Subcutaneous abdominal adipose tissue (tissue), 5 donors: Measurements from ENCODE around the gene NBEAL2.
A peak's percentile ranks its signal among the peaks of the same experiment; 100 is the strongest.
"Not testable (repeated sequence)": the region's sequence is repeated elsewhere in the genome, so short reads cannot be mapped to it uniquely, and the experiment has no call there.

ENCODE experiments used
- H3K27ac ChIP-seq: one replicate; pipeline ENCODE4 v1.7.0; 2013; ENCODE audit warnings: low read depth, mild to moderate bottlenecking, inconsistent platforms, low read length, moderate library complexity
- H3K27me3 ChIP-seq, 5 donors: one replicate each; pipeline ENCODE4 v1.7.0; 2013; ENCODE audit warnings: low read length in 5 of 5, inconsistent platforms in 1 of 5; ENCODE audit not compliant: control insufficient read depth in 5 of 5, insufficient read depth in 4 of 5
- H3K36me3 ChIP-seq, 5 donors: one replicate each; pipeline ENCODE4 v1.7.0; 2013; ENCODE audit warnings: low read length in 5 of 5; ENCODE audit not compliant: control insufficient read depth in 5 of 5, insufficient read depth in 5 of 5
- H3K4me1 ChIP-seq, 5 donors: one replicate each; pipeline ENCODE4 v1.7.0; 2013; ENCODE audit warnings: low read length in 5 of 5, mild to moderate bottlenecking in 3 of 5, moderate library complexity in 1 of 5; ENCODE audit not compliant: control insufficient read depth in 5 of 5, insufficient read depth in 5 of 5
- H3K4me3 ChIP-seq, 5 donors: one replicate each; pipeline ENCODE4 v1.7.0; 2013; ENCODE audit warnings: low read length in 5 of 5, low read depth in 1 of 5
- H3K9ac ChIP-seq, 5 donors: one replicate each; pipeline ENCODE4 v1.7.0; 2013; ENCODE audit warnings: low read length in 5 of 5, mild to moderate bottlenecking in 4 of 5, moderate library complexity in 3 of 5
- H3K9me3 ChIP-seq, 5 donors: one replicate each; pipeline ENCODE4 v1.7.0; 2013; ENCODE audit warnings: low read length in 5 of 5; ENCODE audit not compliant: control insufficient read depth in 5 of 5
- donor health status: healthy.
- donor health status: healthy.
- donor health status: healthy.
- donor health status: healthy.
- donor health status: healthy.

Gene NBEAL2

DNA sequence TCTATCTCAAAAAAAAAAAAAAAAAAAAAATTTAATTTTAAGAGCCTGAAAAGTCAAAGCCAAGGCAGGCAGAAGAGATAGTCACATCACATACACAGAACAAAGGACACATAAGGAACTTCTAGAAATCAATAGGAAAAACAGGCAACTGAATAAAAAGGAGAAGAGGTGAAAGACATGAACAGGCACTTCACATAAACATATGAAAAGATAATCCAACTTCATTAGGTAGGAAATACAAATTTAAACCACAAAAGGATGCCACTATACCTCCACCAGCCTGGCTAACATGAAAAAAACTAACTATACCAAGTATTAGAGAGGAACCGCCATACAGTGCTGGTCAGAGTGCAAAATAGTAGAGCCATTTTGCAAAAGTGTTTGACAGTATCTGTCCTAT is 17.0 kb upstream of the NBEAL2 start:
- Histone ChIP-seq H3K9me3 (no peaks in the 10 kb centered on the region), H3K27me3 (no peaks in the 10 kb centered on the region), H3K4me1 (peaks cover 7 to 63% (median 45%) of the 10 kb centered on the region in 5 donors), H3K9ac (no peak overlapping the region), H3K4me3 (no peak overlapping the region), H3K36me3 (peaks cover 4 to 11% (median 8%) of the 10 kb centered on the region in 5 donors), H3K27ac (no peak overlapping the region)

DNA sequence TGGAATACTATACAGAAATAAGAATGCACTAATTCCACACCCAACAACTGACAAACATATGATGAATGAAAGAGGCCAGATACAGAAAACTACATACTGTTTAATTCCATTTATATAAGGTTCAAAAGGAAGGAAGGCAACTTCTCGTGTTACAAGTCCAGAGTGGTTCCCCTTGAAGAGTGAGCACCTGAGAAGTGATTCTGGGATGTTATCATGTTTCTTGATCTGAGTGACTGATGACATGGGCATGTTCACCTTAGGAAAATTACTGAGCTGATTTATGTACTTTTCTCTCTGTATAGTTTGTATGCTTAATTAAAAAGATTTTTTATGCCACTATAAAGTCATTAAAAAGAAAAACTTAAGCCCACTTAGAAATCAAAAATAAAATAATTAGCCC is 16.5 kb upstream of the NBEAL2 start:
- H3K4me3 ChIP-seq: no peak overlapping the region
- peaks cover 4 to 11% (median 8%) of the 10 kb centered on the region in 5 donors for H3K36me3 ChIP-seq
- peaks cover 7 to 61% (median 46%) of the 10 kb centered on the region in 5 donors for H3K4me1 ChIP-seq
- no peak overlapping the region for H3K9ac ChIP-seq
- H3K27me3 ChIP-seq: no peaks in the 10 kb centered on the region
- no peak overlapping the region for H3K27ac ChIP-seq
- H3K9me3 ChIP-seq: no peaks in the 10 kb centered on the region

DNA sequence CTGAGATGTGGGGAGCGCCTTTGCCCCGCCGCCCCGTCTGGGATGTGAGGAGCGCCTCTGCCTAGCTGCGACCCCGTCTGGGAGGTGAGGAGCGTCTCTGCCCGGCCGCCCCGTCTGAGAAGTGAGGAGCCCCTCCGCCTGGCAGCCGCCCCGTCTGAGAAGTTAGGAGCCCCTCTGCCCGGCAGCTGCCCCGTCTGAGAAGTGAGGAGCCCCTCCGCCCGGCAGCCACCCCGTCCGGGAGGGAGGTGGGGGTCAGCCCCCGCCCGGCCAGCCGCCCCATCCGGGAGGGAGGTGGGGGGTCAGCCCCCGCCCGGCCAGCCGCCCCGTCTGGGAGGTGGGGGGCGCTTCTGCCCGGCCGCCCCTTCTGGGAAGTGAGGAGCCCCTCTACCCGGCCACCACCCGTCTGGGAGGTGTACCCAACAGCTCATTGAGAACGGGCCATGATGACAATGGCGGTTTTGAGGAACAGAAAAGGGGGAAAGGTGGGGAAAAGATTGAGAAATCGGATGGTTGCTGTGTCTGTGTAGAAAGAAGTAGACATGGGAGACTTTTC is 15.4 kb upstream of the NBEAL2 start:
- not testable (repeated sequence) for H3K27ac ChIP-seq, H3K4me3 ChIP-seq, H3K9ac ChIP-seq, H3K9me3 ChIP-seq, H3K27me3 ChIP-seq
- H3K36me3 ChIP-seq: peaks cover 4 to 11% (median 6%) of the 10 kb centered on the region in 5 donors
- peaks cover 13 to 61% (median 50%) of the 10 kb centered on the region in 5 donors for H3K4me1 ChIP-seq

DNA sequence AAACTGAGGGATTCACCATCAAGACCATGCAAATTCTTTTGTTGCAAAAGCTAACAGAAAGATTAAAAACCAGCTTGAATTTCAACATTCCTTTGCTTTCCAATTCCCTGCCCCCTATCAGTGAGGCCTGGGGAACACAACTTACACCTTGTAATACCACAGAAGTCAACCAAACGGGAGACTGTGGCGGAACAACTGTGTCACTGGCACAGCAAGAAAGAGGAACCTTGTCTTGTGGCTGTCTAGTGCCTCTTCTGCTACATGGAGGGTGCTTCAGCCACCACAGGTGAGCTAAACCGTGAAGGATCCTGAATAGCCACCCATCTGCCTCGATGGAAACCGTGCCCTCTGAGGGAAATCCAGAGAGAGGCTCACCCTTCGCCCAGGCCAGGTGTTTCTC is 14.3 kb upstream of the NBEAL2 start:
- Histone ChIP-seq H3K4me1 (peaks cover 9 to 61% (median 48%) of the 10 kb centered on the region in 5 donors), H3K27ac (no peak overlapping the region), H3K4me3 (no peak overlapping the region)

DNA sequence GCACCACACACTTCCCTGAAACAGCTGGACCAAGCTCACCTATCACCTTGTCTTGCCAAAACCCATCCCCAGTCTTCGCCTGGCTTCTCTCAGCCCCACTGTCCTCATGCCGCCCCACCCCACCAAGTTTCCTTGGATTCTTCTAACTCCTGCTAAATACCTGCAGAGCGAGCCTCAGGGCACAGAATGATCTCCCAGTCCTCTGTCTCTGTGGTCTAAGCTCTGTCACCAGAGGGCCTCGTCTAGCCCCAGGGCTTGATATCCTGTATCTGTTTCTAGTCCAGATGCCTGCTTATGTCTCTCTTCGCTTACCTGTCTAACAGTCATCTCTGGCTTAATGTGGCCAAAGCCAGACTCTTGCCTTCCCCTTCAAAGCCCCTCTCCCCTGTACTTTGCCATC is 12.7 kb upstream of the NBEAL2 start:
- H3K4me1 ChIP-seq: peaks cover 18 to 61% (median 49%) of the 10 kb centered on the region in 5 donors
- peak overlapping the region in 1 of 5 donors; percentile 7 for H3K9ac ChIP-seq
- no peak overlapping the region for H3K4me3 ChIP-seq
- H3K9me3 ChIP-seq: no peaks in the 10 kb centered on the region
- H3K27ac ChIP-seq: no peak overlapping the region
- peaks cover 4 to 13% (median 8%) of the 10 kb centered on the region in 5 donors for H3K36me3 ChIP-seq
- H3K27me3 ChIP-seq: no peaks in the 10 kb centered on the region

More for the DNA sequence above, 14.3 kb upstream of the NBEAL2 start:
- Histone ChIP-seq H3K27me3 (no peaks in the 10 kb centered on the region), H3K9ac (peak overlapping the region in 3 of 5 donors; percentile 25 to 58 (median 43)), H3K9me3 (no peaks in the 10 kb centered on the region), H3K36me3 (peaks cover 4 to 9% (median 8%) of the 10 kb centered on the region in 5 donors)

DNA sequence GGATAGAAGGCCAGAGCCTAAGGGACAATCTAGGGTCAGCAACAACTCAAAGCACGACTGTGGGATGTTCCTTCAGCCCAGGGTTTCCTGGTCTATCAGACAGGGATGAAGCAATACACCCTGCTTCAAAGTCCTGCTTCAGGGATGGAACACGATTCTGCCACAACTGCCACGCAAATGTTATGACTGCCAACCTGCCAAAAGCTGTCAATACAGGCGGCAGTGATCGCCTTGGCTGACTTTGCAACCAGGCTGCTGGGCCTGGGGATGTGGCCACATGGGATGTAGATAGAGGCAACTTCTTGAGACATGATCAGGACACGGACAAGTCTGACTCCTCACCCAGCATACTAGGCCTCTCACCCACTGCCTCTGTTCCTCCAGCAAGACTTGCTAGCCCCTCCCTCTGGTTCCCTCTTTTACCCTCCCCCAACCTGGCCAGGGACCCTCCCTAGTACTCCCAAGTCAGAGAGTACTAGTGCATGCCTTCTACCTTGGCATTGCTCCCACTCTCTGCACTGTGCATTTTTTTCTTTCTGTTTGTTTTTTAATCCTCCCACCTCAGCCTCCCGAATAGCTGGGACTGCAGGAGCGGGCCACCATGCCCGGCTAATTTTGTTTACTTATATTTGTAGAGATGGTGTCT is 10.6 kb upstream of the NBEAL2 start:
- Histone ChIP-seq H3K27me3 (no peaks in the 10 kb centered on the region), H3K4me1 (peaks cover 18 to 64% (median 54%) of the 10 kb centered on the region in 5 donors), H3K4me3 (no peak overlapping the region), H3K9ac (peak overlapping the region in 1 of 5 donors; percentile 56), H3K9me3 (no peaks in the 10 kb centered on the region), H3K27ac (no peak overlapping the region), H3K36me3 (peaks cover 0 to 13% (median 7%) of the 10 kb centered on the region in 5 donors)

DNA sequence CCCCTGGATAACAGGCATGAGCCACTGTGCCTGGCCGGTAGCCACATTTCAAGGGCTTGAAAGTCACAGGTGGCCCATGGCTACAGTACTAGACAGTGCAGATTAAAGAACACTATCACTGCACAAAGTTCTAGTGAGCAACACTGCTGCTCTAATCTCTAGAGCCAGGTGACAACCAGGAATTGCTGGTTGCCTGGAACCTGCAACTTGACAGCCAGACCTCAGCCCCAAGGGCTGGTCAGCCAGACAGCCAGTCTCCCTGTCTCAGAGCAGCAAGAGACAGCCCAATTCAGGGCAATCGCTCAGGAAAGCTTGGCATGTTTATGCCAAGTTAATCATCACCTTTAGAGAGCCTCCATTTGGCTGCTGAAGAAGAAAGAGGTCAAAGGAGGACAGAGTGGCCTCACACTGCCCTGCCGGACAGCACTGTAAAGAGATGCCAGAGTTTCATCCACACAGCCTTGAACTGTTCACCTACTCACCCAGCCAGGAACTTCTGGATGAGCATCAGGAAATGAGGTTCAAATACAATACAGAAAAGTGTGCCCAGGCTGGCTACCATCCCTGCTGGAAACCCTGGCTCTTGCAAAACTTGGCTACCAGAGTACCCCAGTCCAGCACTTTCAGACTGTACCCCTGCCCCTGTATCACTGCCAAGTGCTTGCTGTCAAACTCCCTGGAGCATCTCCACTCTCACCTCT is 8.9 kb upstream of the NBEAL2 start:
- H3K4me1 ChIP-seq: peaks cover 24 to 73% (median 59%) of the 10 kb centered on the region in 5 donors
- no peak overlapping the region for H3K9ac ChIP-seq
- H3K9me3 ChIP-seq: no peaks in the 10 kb centered on the region
- peaks cover 0 to 9% (median 5%) of the 10 kb centered on the region in 5 donors for H3K36me3 ChIP-seq
- peak overlapping the region; percentile 14 for H3K27ac ChIP-seq
- H3K4me3 ChIP-seq: peak overlapping the region in 1 of 5 donors; percentile 19
- H3K27me3 ChIP-seq: no peaks in the 10 kb centered on the region

DNA sequence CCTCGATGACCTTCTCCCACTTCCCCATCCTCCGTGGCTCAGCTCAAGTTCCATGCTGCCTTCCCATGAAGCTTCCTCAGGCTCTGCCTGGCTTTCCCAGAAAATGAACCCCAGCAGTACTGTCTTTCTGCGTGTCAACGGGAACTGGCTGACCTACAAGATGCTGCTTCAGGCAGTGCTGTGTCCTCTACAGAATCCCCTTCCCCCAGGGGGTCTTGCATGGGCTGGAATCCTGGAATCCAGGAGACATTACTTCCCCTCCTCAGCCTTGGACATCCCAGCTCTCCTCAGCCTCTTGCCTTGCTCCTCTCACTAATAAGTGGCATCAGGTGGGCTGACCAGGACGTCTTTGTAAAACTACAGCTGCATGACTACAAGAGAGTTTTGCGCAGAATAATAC is 8.3 kb upstream of the NBEAL2 start:
- Histone ChIP-seq H3K9ac (no peak overlapping the region), H3K4me1 (peaks cover 24 to 75% (median 63%) of the 10 kb centered on the region in 5 donors), H3K9me3 (no peaks in the 10 kb centered on the region), H3K4me3 (no peak overlapping the region), H3K36me3 (peaks cover 0 to 5% (median 0%) of the 10 kb centered on the region in 5 donors), H3K27ac (peak overlapping the region; percentile 14), H3K27me3 (no peaks in the 10 kb centered on the region)

DNA sequence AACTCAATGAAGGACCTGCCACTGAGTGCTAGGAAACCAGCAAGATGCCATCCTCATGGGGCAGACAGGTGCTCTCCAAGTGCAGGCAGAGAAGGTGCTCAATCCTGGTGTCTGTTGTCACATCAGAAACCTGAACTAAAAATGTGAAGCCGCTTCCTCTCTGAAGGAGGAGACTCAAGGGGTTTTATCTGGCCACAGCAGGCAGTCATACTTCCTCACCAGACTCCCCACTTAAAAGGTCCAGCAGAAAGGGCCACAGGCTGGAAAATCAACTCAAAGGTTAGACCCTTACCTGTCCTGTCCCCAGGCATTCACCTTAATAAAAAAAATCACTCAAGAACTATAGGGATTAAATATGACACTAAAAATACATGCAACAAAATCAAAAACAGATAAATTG is 7.7 kb upstream of the NBEAL2 start:
- Histone ChIP-seq H3K4me1 (peaks cover 24 to 72% (median 63%) of the 10 kb centered on the region in 5 donors), H3K4me3 (no peak overlapping the region)

DNA sequence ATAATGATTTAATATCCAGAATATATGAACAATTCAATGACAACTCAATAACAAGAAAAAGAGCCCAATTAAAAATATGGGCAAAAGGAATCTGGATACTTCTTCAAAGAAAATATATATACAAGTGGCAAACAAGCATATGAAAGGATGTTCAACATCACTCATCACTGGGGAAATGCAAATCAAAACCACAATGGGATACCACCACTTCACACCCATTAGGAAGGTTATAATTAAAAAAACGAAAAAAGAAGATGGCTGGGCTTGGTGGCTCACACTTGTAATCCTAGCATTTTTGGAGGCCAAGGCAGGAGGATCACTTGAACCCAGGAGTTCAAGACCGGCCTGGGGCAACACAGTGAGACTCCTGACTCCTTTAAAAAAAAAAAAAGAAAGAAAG is 7.1 kb upstream of the NBEAL2 start:
- Histone ChIP-seq H3K4me3 (no peak overlapping the region), H3K27me3 (no peaks in the 10 kb centered on the region), H3K4me1 (peaks cover 24 to 71% (median 61%) of the 10 kb centered on the region in 5 donors), H3K27ac (no peak overlapping the region), H3K9me3 (no peaks in the 10 kb centered on the region), H3K36me3 (peaks cover 0 to 5% (median 0%) of the 10 kb centered on the region in 5 donors), H3K9ac (no peak overlapping the region)

More for the DNA sequence above, 7.7 kb upstream of the NBEAL2 start:
- Histone ChIP-seq H3K27ac (no peak overlapping the region), H3K9me3 (no peaks in the 10 kb centered on the region), H3K9ac (peak overlapping the region in 1 of 5 donors; percentile 4), H3K36me3 (peaks cover 0 to 5% (median 0%) of the 10 kb centered on the region in 5 donors), H3K27me3 (no peaks in the 10 kb centered on the region)
